Naive B cell (primary cell): ENCODE data around the gene SLC38A4. TPM values are rescaled to one million over a fixed set of nuclear protein-coding genes. Genes with fewer than 3 reads are reported as not detected.

Experiments used
- ATAC-seq, 2 donors: fragments of 150-1000 bp; cut with Tn5 transposase; 2 replicates each; pipeline ENCODE4 v1.10.0; 2021; ENCODE audit warnings: low read depth in 2 of 2, mild to moderate bottlenecking in 2 of 2, moderate library complexity in 2 of 2
- DNase-seq: peaks from one replicate; pipeline ENCODE4 v3.0.0; 2022
- H3K27ac Mint-ChIP-seq, 6 donors: one replicate each; pipeline ENCODE4 v1.8.0; 2020 to 2022; ENCODE audit warnings: mild to moderate bottlenecking in 6 of 6, mixed read lengths in 6 of 6, moderate library complexity in 5 of 6, inconsistent platforms in 2 of 6
- H3K27me3 Mint-ChIP-seq, 3 donors: one replicate each; pipeline ENCODE4 v1.8.0; 2021 to 2022; ENCODE audit warnings: mixed read lengths in 3 of 3, mild to moderate bottlenecking in 1 of 3
- H3K36me3 Mint-ChIP-seq, 2 donors: one replicate each; pipeline ENCODE4 v1.8.0; 2020 to 2022; ENCODE audit warnings: mixed read lengths in 2 of 2, inconsistent platforms in 1 of 2, mild to moderate bottlenecking in 1 of 2
- H3K4me1 Mint-ChIP-seq, 3 donors: one replicate each; pipeline ENCODE4 v1.8.0; 2020 to 2022; ENCODE audit warnings: mixed read lengths in 3 of 3, inconsistent platforms in 1 of 3, mild to moderate bottlenecking in 1 of 3, moderate library complexity in 1 of 3
- H3K4me3 Mint-ChIP-seq, 8 donors: one replicate each; pipeline ENCODE4 v1.8.0; 2020 to 2022; ENCODE audit warnings: mild to moderate bottlenecking in 8 of 8, mixed read lengths in 8 of 8, moderate library complexity in 8 of 8, inconsistent platforms in 2 of 8
- H3K9me3 Mint-ChIP-seq, 7 donors: one replicate each; pipeline ENCODE4 v1.8.0; 2020 to 2022; ENCODE audit warnings: mixed read lengths in 7 of 7, mild to moderate bottlenecking in 5 of 7, inconsistent platforms in 2 of 7, moderate library complexity in 1 of 7
- polyA plus RNA-seq, 6 donors: library from polyadenylated mRNA; unstranded; fragments of 300-500 nt; fragmentation: Illumina TruSeq; gene quantifications; one replicate each; pipeline ENCODE4 v1.2.3, GENCODE V29; 2021; ENCODE audit warnings: low read depth in 6 of 6

The SLC38A4 gene
- polyA plus RNA-seq, 6 donors from 2014 or later = not detected

DNA sequence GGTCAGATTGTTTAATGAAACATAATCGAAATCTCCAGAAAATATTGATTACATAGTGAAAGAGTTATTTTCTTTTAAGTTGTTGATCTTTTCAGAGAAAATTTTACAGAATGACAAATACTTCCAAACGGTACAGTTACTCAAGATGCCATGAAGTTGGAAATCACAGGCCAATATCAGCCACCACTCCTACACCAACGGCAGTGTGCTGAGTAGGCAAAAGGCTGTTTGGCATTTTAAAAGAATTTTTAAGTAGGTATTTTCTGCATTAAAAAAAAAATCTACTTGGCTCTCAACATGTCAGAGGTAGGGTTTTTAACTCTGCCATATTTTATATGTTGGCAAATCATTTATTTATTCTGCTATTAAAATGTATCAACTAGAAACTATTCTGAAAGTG, 21.7 kb downstream of the SLC38A4 start:
- H3K9me3 Mint-ChIP-seq = no peaks in the 10 kb centered on the region
- DNase-seq (no peak), ATAC-seq (no peak)
- no peak overlapping the region for H3K4me3 Mint-ChIP-seq
- H3K4me1 Mint-ChIP-seq = no peaks in the 10 kb centered on the region
- H3K27me3 Mint-ChIP-seq = peaks cover 0 to 18% (median 5%) of the 10 kb centered on the region in 3 donors
- peaks cover 0 to 5% of the 10 kb centered on the region in 2 donors for H3K36me3 Mint-ChIP-seq
- H3K27ac Mint-ChIP-seq = no peak overlapping the region

DNA sequence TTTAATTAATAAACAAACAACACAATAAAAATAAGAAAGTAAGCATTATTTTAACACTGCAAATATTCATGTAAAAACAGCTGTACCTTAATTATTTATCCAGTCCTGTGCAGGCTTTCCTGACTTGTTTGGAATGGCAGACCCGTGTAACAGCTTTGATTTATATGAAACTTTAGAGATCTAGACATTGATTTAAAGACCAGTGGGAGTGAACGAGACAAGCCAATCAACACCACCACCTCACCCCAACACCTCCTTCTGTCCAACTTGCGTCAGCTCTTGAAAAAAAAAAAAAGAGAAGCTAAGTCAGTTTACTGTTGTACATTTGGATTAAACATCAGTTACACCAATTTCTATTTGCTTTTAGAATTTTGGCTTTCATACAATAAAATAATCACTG, 22.3 kb downstream of the SLC38A4 start:
- Mint-ChIP-seq H3K27ac (no peak overlapping the region), H3K9me3 (no peaks in the 10 kb centered on the region), H3K36me3 (peaks cover 0 to 5% of the 10 kb centered on the region in 2 donors), H3K27me3 (peaks cover 0 to 13% (median 5%) of the 10 kb centered on the region in 3 donors), H3K4me1 (no peaks in the 10 kb centered on the region), H3K4me3 (no peak overlapping the region)
- DNase-seq = no peak
- no peak for ATAC-seq

DNA sequence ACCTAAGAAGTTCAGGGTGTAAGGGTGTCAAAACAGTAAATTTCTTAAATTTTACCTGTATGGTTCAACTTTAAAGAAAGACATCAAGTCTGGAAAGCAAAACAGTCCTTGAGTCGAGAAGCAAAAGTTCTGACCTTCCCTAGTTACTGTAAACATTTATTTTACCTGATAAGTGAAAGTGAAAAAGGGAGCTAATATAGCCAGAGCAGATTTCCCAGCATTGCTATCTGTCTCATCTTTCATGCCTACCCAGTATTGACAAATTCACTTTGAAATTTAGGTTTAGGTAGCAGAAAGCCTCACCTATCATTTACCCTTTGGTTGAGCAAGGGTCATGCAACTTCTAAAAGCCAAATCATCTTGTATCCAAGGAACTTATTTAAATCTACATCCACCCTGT, 24.5 kb downstream of the SLC38A4 start:
- Mint-ChIP-seq H3K36me3 (peaks cover 0 to 5% of the 10 kb centered on the region in 2 donors), H3K27me3 (peaks cover 0 to 10% (median 4%) of the 10 kb centered on the region in 3 donors), H3K4me3 (no peak overlapping the region), H3K27ac (no peak overlapping the region), H3K9me3 (no peaks in the 10 kb centered on the region), H3K4me1 (no peaks in the 10 kb centered on the region)
- no peak for DNase-seq
- no peak for ATAC-seq

DNA sequence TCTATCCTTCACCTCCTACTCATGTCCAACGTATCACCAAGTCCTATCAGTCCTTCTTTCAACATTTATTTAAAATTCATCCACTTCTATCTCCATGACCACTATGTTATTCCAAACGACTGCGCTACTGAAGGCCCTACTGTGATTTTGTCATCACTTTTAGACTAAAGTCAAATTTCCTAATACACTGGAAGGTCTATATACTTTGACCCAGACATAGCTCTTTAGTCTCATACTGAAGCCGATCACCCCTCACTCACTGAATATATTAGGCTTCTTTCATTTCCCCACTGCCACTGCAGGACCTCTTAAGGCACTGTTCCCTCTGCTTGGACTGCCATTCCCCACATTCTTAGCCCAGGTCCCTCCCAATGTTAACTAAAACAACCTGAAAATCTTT, 25.6 kb downstream of the SLC38A4 start:
- peaks cover 0 to 5% (median 0%) of the 10 kb centered on the region in 3 donors for H3K27me3 Mint-ChIP-seq
- DNase-seq (no peak), ATAC-seq (no peak)
- H3K36me3 Mint-ChIP-seq = no peaks in the 10 kb centered on the region
- H3K27ac Mint-ChIP-seq = no peak overlapping the region
- no peak overlapping the region for H3K4me3 Mint-ChIP-seq
- no peaks in the 10 kb centered on the region for H3K9me3 Mint-ChIP-seq
- no peaks in the 10 kb centered on the region for H3K4me1 Mint-ChIP-seq

DNA sequence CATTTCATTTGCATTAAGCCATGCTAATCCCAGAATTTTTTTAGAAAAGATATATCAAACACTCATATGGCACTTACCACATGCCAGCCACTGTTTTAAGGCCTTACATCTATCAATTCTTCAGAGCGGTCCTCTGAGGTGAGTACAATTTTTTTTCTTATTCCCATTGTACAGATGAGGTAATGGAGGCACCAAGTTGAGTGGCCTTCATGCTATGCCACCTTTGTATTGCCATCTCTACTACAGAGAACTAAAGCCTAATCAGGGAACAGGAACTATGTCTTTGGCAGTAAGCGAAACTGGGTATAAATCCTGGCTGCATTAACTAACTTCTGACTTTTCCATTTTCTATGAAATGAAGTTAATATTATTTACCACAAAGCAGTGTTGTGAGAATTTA, 27.1 kb downstream of the SLC38A4 start:
- no peaks in the 10 kb centered on the region for H3K4me1 Mint-ChIP-seq
- peaks cover 0 to 7% of the 10 kb centered on the region in 2 donors for H3K36me3 Mint-ChIP-seq
- peaks cover 0 to 5% (median 0%) of the 10 kb centered on the region in 3 donors for H3K27me3 Mint-ChIP-seq
- H3K27ac Mint-ChIP-seq = no peak overlapping the region
- H3K4me3 Mint-ChIP-seq = no peak overlapping the region
- H3K9me3 Mint-ChIP-seq = peaks cover 0 to 12% (median 6%) of the 10 kb centered on the region in 7 donors
- ATAC-seq (no peak), DNase-seq (no peak)

DNA sequence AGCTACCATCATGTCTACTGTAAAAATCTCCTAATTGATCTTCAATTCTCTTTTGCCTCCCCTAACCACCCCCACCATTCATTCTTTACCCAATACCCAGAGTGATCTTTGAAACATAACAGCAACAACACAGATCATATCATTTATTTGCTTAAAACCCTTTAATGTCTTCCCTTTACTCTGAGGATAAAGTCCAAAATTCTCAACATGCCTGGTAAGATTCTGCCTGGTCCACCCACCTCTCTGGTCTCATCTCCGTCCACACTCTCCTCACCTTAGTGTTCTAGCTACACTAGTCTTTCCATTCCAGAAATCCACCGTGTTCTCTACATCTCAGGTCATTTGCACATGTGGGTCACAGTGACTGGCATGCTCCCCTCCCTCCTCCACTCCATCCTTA, 27.7 kb downstream of the SLC38A4 start:
- no peak for DNase-seq
- peaks cover 0 to 8% (median 0%) of the 10 kb centered on the region in 3 donors for H3K27me3 Mint-ChIP-seq
- H3K9me3 Mint-ChIP-seq = peaks cover 0 to 18% (median 10%) of the 10 kb centered on the region in 7 donors
- H3K4me3 Mint-ChIP-seq = no peak overlapping the region
- ATAC-seq = no peak
- peaks cover 0 to 7% of the 10 kb centered on the region in 2 donors for H3K36me3 Mint-ChIP-seq
- H3K27ac Mint-ChIP-seq = no peak overlapping the region
- H3K4me1 Mint-ChIP-seq = no peaks in the 10 kb centered on the region

DNA sequence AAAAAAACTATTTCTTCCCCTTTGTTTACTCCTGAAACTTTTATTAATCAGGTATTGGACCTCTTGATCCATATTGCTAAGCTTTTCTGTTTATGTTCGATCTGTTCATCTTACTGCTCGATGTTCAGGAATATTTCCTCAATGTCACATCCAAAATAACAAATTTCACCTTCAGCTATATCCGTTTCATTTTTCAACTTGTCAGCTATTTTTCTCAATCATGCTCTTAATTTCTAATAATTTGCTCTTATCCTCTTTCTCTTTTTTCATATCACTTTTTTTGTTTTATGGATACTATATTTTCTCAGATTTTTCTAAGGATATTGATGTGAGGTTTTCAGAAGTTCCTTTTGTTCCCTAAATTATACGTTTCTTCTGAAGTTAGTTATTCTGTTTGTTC, 29.8 kb downstream of the SLC38A4 start:
- ATAC-seq (no peak), DNase-seq (no peak)
- peaks cover 0 to 26% (median 0%) of the 10 kb centered on the region in 3 donors for H3K27me3 Mint-ChIP-seq
- no peaks in the 10 kb centered on the region for H3K4me1 Mint-ChIP-seq
- H3K27ac Mint-ChIP-seq = no peak overlapping the region
- H3K4me3 Mint-ChIP-seq = peak overlapping the region in 1 of 8 donors; percentile 30
- H3K9me3 Mint-ChIP-seq = peaks cover 0 to 19% (median 10%) of the 10 kb centered on the region in 7 donors
- peaks cover 0 to 7% of the 10 kb centered on the region in 2 donors for H3K36me3 Mint-ChIP-seq

DNA sequence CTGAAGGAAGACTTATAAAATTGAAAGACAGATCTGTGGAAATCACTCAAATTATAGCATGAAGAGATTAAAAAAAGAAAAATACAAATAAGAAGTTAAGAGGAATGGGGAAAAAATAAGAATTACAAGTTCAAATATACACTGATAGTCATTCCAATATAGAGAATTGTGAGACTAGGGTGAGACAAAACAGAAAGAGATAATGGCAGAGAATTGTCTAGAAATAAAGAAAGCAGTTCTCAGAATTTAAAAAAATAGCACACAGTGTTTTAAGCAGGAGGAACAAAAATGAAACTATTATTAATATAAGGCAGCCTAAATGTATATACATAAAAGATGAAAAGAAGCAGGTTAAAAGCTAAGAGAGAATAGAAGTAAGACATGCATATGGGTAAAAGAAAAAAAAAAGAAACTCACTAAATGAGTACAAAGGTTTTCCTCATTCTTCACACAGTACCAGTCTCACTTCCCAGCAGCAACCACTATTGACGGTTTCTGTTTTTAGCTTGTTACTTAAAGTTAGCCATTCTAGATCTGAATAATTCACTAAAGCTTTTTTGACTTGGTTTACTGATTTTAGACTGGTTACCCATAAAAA, 31.1 kb downstream of the SLC38A4 start:
- ATAC-seq = no peak
- Mint-ChIP-seq H3K4me3 (no peak overlapping the region), H3K27ac (no peak overlapping the region)

DNA sequence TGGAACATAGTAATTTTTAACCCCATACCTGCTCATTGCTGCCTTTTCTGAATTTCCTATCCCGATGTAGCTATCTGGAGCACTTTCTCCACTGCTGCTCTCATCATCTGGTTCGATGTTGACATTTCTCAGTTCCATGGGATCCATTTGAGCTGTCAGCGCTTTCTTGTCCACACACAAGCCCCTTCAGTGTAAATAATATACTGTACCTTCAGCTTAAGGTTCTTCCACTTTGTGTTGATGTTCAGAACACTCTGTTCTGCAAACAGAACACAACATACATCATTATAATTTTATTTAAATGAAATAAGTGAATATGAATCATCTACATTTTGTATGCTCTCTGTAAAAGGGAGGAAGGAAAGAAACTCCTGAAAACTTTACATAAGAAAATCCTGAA, 32.9 kb downstream of the SLC38A4 start:
- H3K4me1 Mint-ChIP-seq = no peaks in the 10 kb centered on the region
- H3K27ac Mint-ChIP-seq = no peak overlapping the region
- no peak overlapping the region for H3K4me3 Mint-ChIP-seq
- ATAC-seq (no peak), DNase-seq (no peak)
- H3K9me3 Mint-ChIP-seq = peaks cover 0 to 19% (median 10%) of the 10 kb centered on the region in 7 donors
- H3K36me3 Mint-ChIP-seq = peaks cover 0 to 7% of the 10 kb centered on the region in 2 donors
- H3K27me3 Mint-ChIP-seq = peaks cover 0 to 21% (median 0%) of the 10 kb centered on the region in 3 donors

More for the DNA sequence above, 31.1 kb downstream of the SLC38A4 start:
- Mint-ChIP-seq H3K27me3 (peaks cover 0 to 26% (median 0%) of the 10 kb centered on the region in 3 donors), H3K4me1 (no peaks in the 10 kb centered on the region), H3K36me3 (peaks cover 0 to 7% of the 10 kb centered on the region in 2 donors), H3K9me3 (peaks cover 0 to 19% (median 10%) of the 10 kb centered on the region in 7 donors)
- no peak for DNase-seq

DNA sequence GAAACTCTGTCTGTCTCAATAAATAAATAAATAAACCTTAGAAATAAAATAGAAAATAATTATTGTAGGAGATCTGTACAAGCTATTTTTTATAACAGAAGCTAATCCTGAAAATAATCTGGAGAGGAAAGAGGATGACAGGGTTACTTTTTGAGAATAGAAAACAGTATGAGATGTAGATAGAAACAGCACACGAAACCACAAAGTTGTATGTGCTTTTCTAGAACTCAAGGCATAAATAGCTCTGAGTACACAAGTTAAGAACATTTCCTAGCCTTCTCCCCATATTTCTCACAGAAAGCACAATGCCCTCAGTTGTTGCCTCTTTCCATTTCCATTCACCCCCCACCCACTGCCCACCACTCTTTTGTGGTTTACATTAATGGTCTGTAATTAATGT, 35.7 kb downstream of the SLC38A4 start:
- Mint-ChIP-seq H3K9me3 (peaks cover 3 to 19% (median 10%) of the 10 kb centered on the region in 7 donors), H3K27ac (no peak overlapping the region), H3K4me1 (no peaks in the 10 kb centered on the region), H3K27me3 (peaks cover 0 to 21% (median 0%) of the 10 kb centered on the region in 3 donors), H3K4me3 (no peak overlapping the region), H3K36me3 (peaks cover 0 to 7% of the 10 kb centered on the region in 2 donors)
- DNase-seq (no peak), ATAC-seq (no peak)

DNA sequence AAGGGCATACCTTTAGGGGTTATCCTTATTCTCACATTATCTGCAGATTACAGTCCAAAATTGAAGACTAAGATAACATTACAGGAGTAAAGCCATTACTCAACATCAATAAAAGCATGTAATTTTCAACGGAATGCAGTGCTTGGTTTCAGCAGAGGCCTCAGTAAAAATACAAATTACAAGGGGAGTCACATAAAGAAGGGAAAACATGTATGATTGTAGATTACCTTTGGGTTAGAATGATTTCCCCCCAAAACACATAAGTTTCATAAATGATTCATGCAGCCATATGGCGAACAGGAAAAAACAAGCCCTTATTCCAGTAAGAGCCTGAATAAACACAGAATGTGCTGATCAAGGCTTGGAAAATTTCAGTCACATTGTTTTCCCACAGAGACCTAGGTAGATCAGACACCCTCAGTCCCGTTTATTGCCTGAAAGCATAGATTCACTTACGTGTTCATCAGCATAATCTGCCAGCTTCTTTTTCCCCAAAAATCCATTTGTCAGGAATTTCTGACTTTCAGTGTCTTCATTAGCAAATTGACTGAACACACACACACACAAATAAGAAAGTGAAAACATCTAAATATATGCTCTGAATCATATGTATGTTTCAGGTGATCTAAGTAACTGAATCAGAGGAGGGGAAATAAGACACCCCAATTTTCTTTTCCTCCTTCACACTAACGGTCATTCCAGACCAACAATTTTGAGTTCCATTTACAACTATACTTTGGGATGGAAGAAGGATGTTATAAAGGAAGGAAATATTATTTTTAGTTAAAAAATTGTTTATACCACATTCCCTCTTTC, 37.5 kb downstream of the SLC38A4 start:
- H3K27ac Mint-ChIP-seq = no peak overlapping the region
- no peaks in the 10 kb centered on the region for H3K4me1 Mint-ChIP-seq
- H3K9me3 Mint-ChIP-seq = peaks cover 0 to 3% (median 2%) of the 10 kb centered on the region in 7 donors
- no peaks in the 10 kb centered on the region for H3K36me3 Mint-ChIP-seq
- DNase-seq (no peak), ATAC-seq (no peak)
- H3K4me3 Mint-ChIP-seq = no peak overlapping the region
- peaks cover 0 to 26% (median 4%) of the 10 kb centered on the region in 3 donors for H3K27me3 Mint-ChIP-seq

DNA sequence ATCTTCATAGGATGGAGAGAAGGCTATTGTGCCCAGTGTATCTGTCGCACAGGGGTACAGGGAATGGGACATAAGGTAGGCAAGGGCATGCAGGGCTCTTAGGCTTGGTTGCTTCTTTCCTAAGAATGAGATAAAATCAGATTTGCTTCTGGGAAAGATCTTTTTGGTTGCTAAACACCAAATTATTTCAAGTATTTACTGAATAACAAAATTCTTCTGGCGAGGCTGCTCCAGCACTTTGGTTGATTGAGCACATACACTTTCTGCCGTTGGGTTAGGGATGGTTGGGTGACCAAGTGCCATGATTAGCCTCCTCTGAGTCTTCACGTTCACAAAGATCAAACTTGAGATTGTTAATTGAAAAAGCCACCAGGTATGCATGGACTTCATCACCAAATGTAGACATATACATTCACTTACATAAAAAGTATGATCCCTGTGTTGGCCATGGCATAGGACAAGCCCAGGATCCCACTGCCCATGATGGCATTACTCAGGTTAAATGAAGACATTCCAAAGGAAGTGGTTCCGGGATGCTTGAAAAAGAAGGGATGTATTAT, 38.2 kb downstream of the SLC38A4 start:
- Mint-ChIP-seq H3K36me3 (no peaks in the 10 kb centered on the region), H3K9me3 (peaks cover 0 to 3% (median 0%) of the 10 kb centered on the region in 7 donors), H3K4me1 (no peaks in the 10 kb centered on the region), H3K27me3 (peaks cover 0 to 27% (median 7%) of the 10 kb centered on the region in 3 donors), H3K27ac (no peak overlapping the region), H3K4me3 (no peak overlapping the region)
- DNase-seq (no peak), ATAC-seq (no peak)

DNA sequence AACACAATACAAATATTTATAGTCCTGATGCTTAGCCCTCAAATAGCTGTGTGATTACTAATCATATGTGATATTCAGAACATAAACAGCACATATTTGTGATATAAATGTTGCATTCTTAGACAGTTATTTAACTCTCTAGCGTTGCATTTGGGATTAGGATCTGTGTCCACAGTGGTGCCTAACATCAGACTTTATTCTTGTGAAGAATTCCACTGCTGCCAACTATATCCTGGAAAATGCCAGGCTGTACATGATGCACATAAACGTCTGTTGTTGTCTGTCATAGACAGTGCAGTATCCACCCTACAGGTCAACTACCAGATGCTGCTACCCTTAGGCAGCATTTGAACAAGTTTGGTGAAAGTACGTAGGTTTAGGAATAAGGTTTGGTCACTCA, 39.0 kb downstream of the SLC38A4 start:
- ATAC-seq (no peak), DNase-seq (no peak)
- H3K36me3 Mint-ChIP-seq = no peaks in the 10 kb centered on the region
- H3K4me1 Mint-ChIP-seq = no peaks in the 10 kb centered on the region
- no peak overlapping the region for H3K4me3 Mint-ChIP-seq
- H3K27me3 Mint-ChIP-seq = peaks cover 0 to 21% (median 7%) of the 10 kb centered on the region in 3 donors
- no peak overlapping the region for H3K27ac Mint-ChIP-seq
- H3K9me3 Mint-ChIP-seq = peaks cover 0 to 3% (median 0%) of the 10 kb centered on the region in 7 donors
